Mesothelial cell of epicardium (in vitro differentiated cells): ENCODE measurements around the gene TBC1D22A. TPM values are rescaled to one million over a fixed set of nuclear protein-coding genes. Genes with fewer than 3 reads are reported as not detected.
A peak's percentile ranks its signal among the peaks of the same experiment; 100 is the strongest.
"Not testable (repeated sequence)": the region's sequence is repeated elsewhere in the genome, so short reads cannot be mapped to it uniquely, and the experiment has no call there.

ENCODE experiments used
- DNase-seq, 2 experiments: peaks; one replicate each; pipeline ENCODE4 v3.0.0; 2021; ENCODE audit warnings: low spot score in 2 of 2; ENCODE audit not compliant: unreplicated experiment in 2 of 2
- H3K27ac Mint-ChIP-seq: 2 replicates; pipeline ENCODE4 v1.8.0; 2021; ENCODE audit warnings: mixed read lengths
- H3K27me3 Mint-ChIP-seq: 2 replicates; pipeline ENCODE4 v1.8.0; 2021; ENCODE audit warnings: low read depth, mixed read lengths
- H3K36me3 Mint-ChIP-seq: 2 replicates; pipeline ENCODE4 v1.8.0; 2021; ENCODE audit warnings: mixed read lengths
- H3K4me1 Mint-ChIP-seq: 2 replicates; pipeline ENCODE4 v1.8.0; 2021; ENCODE audit warnings: mixed read lengths
- H3K4me3 Mint-ChIP-seq: 2 replicates; pipeline ENCODE4 v1.8.0; 2021; ENCODE audit warnings: mild to moderate bottlenecking, moderate library complexity, mixed read lengths
- H3K9me3 Mint-ChIP-seq: 2 replicates; pipeline ENCODE4 v1.8.0; 2021; ENCODE audit warnings: mixed read lengths
- total RNA-seq: library from RNA; stranded (reverse); gene quantifications from 3 replicates; pipeline ENCODE4 v1.2.1, GENCODE V29; 2021
- TF ChIP-seq, protein P1 (sequence below): fragments of 200-600 bp; sonication (generic); IDR thresholded peaks from one replicate; pipeline ENCODE4 v1.5.0; 2021; ENCODE audit warnings: antibody characterized with exemption; ENCODE audit not compliant: unreplicated experiment

Gene TBC1D22A
- total RNA-seq, 1 donor from 2014 or later = 26.6 TPM

- peak in 1 of 2 experiments; percentile 12 for DNase-seq
- Mint-ChIP-seq H3K36me3 (peaks cover 6% of the 10 kb centered on the region), H3K9me3 (no peaks in the 10 kb centered on the region), H3K4me1 (no peaks in the 10 kb centered on the region), H3K4me3 (no peak overlapping the region), H3K27ac (no peak overlapping the region), H3K27me3 (no peaks in the 10 kb centered on the region)
- TF ChIP-seq, protein P1, sequence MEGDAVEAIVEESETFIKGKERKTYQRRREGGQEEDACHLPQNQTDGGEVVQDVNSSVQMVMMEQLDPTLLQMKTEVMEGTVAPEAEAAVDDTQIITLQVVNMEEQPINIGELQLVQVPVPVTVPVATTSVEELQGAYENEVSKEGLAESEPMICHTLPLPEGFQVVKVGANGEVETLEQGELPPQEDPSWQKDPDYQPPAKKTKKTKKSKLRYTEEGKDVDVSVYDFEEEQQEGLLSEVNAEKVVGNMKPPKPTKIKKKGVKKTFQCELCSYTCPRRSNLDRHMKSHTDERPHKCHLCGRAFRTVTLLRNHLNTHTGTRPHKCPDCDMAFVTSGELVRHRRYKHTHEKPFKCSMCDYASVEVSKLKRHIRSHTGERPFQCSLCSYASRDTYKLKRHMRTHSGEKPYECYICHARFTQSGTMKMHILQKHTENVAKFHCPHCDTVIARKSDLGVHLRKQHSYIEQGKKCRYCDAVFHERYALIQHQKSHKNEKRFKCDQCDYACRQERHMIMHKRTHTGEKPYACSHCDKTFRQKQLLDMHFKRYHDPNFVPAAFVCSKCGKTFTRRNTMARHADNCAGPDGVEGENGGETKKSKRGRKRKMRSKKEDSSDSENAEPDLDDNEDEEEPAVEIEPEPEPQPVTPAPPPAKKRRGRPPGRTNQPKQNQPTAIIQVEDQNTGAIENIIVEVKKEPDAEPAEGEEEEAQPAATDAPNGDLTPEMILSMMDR = no peak
Measured at GRCh38 chr22:47168441-47168840, 406.0 kb downstream of the TBC1D22A start.

GRCh38 chr22:47168900-47169800, 406.7 kb downstream of the TBC1D22A start:
- peaks cover 10% of the 10 kb centered on the region for H3K36me3 Mint-ChIP-seq
- no peaks in the 10 kb centered on the region for H3K4me1 Mint-ChIP-seq
- no peak overlapping the region for H3K4me3 Mint-ChIP-seq
- H3K9me3 Mint-ChIP-seq = no peaks in the 10 kb centered on the region
- DNase-seq = peak in 1 of 2 experiments; percentile 16
- H3K27me3 Mint-ChIP-seq = no peaks in the 10 kb centered on the region
- TF ChIP-seq, protein P1 = no peak
- no peak overlapping the region for H3K27ac Mint-ChIP-seq

GRCh38 chr22:47169801-47170140, 407.3 kb downstream of the TBC1D22A start:
- H3K9me3 Mint-ChIP-seq = no peaks in the 10 kb centered on the region
- H3K27me3 Mint-ChIP-seq = no peaks in the 10 kb centered on the region
- no peak overlapping the region for H3K27ac Mint-ChIP-seq
- TF ChIP-seq, protein P1 = no peak
- peak in 1 of 2 experiments; percentile 6 for DNase-seq
- peaks cover 10% of the 10 kb centered on the region for H3K36me3 Mint-ChIP-seq
- H3K4me1 Mint-ChIP-seq = no peaks in the 10 kb centered on the region
- H3K4me3 Mint-ChIP-seq = no peak overlapping the region

DNA sequence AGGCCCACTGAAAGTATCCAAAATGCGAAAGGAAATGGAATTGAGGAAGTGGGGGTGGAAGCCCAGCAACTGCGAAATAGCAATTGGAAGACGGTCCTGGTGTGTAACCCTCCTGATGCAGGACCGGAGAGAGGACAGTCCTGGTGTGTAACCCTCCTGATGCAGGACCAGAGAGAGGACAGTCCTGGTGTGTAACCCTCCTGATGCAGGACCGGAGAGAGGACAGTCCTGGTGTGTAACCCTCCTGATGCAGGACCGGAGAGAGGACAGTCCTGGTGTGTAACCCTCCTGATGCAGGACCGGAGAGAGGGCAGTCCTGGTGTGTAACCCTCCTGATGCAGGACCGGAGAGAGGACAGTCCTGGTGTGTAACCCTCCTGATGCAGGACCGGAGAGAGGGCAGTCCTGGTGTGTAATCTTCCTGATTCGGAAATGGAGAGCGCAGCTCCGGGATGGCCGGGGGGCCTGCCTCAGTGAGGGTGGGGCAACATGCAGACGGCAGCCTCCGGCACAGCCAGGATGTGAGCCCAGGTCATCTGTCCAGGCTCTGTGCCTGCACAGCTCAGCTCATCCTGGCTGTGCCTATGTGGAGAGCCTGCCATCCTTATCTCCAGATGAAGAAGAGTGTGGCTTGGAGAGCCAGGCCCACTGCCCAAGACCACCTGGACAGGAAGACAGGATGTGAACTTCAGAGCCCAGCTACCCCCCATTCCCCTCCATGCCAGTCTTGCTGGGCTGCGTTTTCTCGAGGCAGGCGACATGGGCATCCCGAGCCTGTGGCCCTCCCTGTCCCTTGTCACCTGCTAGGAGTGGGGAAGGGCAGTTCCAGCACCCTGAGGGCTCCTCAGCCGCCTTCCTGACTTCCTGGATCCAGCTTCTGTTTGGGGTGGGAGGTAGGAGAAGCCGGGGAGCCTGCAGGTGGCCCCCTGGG, 408.3 kb downstream of the TBC1D22A start:
- peaks cover 18% of the 10 kb centered on the region for H3K36me3 Mint-ChIP-seq
- DNase-seq = peak in 1 of 2 experiments; percentile 14
- H3K27me3 Mint-ChIP-seq, H3K4me3 Mint-ChIP-seq, H3K9me3 Mint-ChIP-seq, H3K4me1 Mint-ChIP-seq, H3K27ac Mint-ChIP-seq: not testable (repeated sequence)

DNA sequence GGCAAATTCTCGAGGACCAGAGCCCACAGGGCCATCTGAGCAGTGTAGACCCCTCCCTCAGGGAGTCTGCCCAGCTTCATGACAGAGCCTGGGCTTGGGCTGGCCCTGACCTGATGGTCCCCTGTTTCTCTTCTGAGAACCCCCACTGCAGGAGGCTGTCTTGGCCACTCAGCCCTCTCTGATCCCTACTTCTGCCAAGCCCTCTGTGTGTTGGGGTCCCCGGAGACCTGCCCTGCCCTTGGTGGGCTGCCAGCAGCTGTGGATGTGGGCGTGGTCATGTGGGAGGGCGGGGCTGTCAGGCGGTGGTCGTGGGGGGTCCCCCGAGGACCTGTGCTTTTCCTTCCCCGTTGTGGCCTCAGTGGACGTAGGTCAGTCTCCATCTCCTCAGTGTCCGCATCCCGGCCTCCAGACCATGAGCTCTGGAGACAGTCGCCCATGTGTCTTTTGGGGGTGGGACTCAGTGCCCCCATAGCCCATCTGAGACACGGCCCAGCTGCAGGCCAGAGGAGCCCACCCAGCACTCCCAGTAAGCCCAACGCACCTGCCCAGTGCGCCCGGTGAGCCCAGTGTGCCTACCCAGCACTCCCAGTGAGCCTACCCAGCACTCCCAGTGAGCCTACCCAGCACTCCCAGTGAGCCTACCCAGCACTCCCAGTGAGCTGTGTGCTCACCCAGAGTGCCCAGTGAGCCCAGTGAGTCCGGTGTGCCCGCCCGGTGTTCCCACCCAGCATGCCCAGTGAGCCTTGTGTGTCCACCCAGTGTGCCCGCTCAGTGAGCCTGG, 409.2 kb downstream of the TBC1D22A start:
- H3K9me3 Mint-ChIP-seq = no peaks in the 10 kb centered on the region
- DNase-seq = peak in 1 of 2 experiments; percentile 15
- H3K27ac Mint-ChIP-seq = no peak overlapping the region
- no peak overlapping the region for H3K4me3 Mint-ChIP-seq
- TF ChIP-seq, protein P1 = no peak
- peaks cover 19% of the 10 kb centered on the region for H3K36me3 Mint-ChIP-seq
- H3K4me1 Mint-ChIP-seq = no peaks in the 10 kb centered on the region
- H3K27me3 Mint-ChIP-seq = no peaks in the 10 kb centered on the region
